HG02759 (cell line): Measurements from ENCODE around the gene ZFP1.
A peak's percentile ranks its signal among the peaks of the same experiment; 100 is the strongest.
"Not testable (repeated sequence)": the region's sequence is repeated elsewhere in the genome, so short reads cannot be mapped to it uniquely, and the experiment has no call there.

ENCODE experiments used
- ATAC-seq: cut with Tn5 transposase; IDR thresholded peaks from one replicate; pipeline ENCODE4 v1.9.1; 2021; ENCODE audit warnings: mild to moderate bottlenecking, moderate library complexity; ENCODE audit not compliant: unreplicated experiment

ZFP1 gene

DNA sequence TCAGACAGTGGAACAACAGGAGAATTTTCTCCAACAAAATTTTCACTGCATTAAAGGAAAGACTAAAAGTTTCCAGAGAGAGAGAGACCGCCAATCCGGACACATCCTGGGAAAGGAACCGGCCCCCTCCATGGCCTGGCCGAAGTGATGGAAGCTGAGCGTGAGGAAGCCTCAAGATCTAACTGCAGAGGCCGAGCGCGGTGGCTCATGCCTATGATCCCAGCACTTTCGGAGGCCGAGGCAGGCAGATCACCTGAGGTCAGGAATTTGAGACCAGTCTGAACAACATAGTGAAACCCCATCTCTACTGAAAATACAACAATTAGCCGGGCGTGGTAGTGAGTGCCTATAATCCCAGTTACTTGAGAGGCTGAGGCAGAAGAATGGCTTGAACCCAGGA, 54.8 kb downstream of the ZFP1 start:
- no peak for ATAC-seq

DNA sequence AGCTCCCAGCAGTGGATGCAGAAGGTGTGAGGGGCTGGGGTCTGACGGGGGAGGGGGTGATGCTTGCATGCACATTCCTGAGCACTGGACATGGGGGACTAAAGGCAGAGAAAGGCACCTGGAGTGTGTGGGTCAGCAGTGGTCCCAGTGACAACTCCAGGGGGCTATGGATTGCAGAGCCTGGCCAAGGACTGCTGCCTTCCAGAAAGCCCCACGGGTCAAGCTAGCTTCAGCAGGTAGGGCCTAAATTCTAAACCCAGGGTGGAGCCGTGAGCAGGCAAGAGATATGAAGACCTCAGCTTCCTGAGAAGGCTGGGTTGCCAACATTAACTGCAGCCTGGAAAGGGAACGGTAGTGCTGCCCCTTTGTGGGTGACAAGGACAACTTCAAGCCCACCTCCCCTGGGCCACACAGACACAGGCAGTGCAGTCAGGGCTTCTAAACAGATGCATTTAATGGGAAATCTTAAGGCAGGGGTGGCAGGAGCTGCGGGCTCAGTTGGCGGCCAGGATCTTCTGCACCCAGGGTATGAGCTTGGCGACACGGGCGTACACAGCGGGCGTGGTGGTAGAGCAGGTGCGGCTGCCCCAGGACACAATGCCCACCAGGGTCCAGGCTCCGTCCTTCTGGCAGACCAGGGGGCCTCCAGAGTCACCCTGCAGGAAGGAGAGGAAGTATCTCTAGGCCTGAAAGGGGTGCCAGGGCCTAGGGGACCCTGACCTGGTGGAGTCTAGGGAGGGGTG, 55.5 kb downstream of the ZFP1 start:
- no peak for ATAC-seq

DNA sequence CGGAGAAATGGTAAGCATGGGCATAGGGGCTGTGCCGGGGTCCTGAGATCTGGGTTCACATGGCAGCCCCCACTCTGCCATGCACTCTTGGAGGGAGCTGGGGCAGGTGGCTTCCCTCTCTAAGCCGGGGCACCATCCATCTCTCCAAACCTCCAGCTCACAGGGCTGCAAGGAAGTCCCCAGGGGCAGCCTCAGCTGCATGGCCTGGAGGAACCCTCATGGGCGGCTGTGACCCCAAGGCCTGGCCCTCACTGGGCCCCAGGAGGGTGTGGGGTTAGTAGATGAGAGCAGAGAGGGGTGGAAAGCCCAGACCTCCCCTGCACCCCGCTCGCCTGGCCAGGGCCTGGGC, 56.1 kb downstream of the ZFP1 start:
- no peak for ATAC-seq

DNA sequence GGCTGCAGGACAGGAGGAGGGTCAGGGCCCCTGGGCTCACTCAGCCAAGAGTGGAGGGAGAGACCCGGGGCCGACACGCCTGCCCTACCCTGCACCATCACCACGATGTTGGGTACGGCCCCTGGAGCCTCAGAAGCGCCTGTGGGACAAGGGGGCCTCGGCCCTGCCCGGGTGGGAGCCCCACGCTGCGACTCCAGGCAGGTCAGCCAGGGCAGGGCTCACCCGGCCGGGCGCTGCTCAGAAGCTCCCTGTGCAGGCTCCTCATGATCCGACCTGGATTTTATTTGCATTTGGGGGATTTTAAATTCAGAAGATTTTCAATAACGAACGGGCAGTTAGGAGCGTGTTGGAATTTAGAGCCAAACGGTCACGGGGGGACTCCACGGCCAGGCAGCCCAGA, 56.6 kb downstream of the ZFP1 start:
- ATAC-seq: not testable (repeated sequence)

DNA sequence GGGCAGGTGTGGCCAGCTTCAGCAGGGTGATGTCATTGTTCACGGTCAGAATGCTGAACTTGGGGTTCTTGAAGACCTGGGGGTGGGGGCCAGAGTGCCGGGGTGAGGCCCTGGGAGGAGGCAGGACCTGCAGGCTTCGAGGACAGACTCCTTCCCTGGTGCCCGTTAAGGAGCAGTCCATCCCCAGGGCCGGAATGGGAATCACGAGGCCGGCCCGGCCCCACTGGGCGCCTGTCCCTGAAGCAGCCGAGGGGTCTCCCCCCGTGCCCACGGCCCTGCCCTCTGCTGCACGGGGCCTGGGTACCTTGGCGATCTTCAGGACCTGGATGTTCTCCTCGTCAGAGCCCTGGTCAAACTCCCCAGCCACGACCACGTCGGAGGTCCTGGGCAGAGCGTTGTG, 57.1 kb downstream of the ZFP1 start:
- not testable (repeated sequence) for ATAC-seq

DNA sequence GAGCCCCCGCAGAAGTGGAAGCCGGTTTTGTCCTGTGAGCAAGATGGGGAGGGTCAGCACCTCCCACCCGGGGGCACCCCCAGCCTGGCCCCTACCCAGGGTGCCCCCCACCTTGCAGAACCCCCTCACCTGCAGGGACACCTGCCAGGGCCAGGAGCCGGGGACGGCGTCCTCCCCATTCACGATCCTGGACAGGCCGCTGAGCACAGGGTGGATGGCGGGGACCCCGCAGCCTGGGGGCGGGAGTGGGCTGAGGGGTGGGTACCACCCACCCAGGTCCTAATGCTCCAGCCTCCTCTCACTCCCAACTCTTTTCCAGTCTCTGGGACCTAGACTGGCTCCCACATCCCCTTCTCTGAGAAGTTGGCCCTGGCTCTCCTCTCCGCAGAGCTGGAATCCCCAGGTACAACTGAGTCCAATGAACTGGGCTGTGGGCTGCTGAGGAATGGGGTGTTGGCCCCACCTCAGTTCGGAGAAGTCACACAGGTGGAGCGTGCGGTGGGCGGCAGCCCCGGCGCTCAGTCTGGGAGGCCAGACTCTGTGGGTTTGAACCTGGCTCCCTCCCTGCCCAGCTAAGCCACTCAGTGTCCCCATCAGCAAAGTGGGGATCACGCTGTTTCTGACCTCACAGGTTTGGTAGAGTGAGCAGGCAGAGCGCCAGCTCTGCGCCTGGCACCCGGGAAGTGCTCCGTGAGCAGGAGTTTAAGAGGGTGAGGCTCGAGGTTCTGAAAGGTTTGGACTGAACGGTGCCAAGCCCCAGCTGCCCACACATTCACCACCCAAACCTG, 57.8 kb downstream of the ZFP1 start:
- not testable (repeated sequence) for ATAC-seq

DNA sequence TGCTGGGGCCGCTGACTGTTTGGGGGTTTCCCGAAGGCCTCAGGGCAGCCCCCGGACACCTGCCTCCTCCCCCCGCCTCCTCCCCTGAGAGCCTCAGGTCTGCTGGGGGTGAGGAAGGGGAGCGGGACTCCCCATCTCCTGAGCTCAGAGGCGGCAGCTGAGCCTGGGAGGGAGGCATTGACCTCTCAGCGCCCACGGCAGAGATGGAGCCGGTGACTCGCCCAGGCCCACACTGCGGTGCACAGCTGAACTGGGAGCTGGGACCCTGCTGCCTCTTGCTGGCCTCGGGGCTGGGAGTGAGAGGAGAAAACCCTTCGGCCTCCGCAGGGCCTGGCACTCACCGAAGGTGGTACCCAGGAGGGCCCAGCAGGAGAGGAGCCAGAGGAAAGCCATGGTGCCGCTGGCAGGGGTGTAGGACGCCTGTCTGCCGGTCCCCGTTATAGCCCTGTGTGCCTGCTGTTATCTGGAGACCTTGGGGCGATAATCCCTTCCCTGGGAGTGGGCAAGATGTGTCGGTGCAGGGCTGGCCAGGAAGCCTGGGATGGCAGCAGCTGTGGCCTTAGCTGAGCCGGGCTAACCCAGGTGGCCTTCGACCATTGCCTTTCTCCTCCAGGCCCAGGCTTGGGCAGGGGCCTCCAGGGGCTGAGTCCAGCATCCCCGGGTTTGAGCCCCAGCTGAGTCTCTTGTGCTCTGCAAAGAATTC, 58.6 kb downstream of the ZFP1 start, which contains the start of gene CTRB2:
TSS of gene CTRB2 (minus strand) at position 413 of the 703 bp plus-strand sequence. CDS start at position 393, 20 bp downstream.
- ATAC-seq: no peak

DNA sequence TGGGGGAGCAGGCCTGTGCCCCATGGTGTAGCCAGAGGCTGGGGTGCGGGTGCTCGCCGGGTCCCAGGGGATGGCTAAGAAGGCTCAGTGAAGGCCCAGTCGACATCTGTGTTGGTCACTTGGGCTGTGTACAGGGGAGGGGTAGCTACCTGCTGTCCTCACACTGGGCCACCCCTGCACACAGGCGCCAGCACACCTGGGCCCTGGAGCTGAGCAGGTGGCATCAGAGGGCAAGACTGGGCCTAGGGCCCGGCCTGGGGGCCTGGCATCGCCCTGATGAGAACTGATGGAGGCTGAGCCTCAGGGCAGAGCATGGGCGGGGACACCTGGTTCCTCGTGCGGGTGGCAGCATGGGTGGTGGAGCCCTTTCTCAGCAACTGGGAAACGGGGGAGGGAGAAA, 59.5 kb downstream of the ZFP1 start:
- ATAC-seq: no peak

DNA sequence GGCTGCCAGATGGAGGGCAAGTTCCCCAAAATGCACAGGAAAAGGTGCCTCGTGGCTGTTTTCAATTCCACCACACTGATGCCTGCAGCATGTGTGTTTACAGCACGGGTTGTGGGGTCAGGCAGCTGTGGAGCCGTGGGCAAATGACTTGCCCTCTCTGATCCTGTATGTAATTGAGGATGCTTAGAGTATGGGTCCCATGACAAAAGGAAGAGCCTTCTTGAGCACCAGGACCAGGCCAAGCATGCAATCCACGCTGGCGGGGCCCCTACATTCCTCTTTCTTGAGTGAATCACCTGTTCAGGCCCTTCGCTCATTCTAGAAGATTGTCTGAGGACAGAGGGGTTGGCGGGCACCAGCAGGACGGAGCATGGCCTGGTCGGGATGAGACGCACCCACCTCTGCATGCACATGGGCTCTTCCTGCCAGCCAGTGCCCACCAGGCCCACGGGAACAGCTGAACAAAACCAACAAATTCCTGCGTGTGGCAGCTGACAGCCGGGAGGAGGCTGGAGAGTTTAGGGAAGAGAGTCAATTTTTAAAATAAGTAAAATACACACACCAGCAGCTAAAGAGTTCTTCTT, 60.0 kb downstream of the ZFP1 start:
- no peak for ATAC-seq

DNA sequence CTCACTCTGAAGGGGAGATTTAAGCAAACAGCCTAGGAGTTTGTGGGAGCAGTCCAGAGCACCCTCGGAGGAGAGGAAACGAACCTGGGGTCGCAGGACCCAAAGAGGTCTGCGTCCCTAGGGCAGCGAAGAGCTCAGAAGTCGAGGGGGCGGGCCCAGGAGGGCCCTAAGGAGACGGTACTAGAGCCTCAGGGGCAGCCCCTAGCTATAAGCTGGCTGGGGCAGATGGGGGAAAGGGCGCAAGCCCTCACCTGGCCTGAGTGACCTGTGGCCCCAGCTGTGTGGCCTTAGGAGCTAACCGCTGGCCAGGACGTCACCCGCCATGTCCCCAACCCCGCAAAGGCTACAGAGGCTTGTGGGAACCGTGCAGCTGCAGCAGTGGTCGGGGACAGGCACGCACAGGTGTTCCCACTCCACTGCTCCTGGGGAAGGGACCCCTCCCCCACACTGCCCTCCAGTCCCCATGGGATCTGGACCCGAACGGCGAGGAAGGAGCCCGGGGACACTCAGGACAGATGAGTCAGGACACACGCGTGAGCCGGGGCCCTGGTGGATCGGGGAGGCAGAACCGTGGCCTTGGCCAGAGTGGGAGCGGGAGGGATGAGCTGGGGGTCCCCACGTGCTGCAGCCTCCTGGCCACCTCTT, 60.7 kb downstream of the ZFP1 start:
- no peak for ATAC-seq

DNA sequence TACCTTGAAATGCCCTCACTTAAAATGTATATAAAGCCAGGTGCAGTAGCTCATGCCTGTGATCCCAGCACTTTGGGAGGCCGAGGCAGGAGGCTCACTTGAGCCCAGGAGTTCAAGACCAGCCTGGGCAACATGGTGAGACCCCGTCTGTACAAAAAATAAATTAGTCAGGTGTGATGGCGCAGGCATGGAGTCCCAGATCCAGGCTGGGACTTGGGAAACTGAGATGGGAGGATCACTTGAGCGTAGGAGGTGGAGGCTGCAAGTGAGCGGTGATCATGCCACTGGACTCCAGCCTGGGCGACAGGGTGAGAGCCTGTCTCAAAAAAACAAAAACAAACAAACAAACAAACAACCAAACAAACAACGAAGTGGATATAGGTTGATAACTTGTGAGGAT, 61.2 kb downstream of the ZFP1 start:
- ATAC-seq: not testable (repeated sequence)

DNA sequence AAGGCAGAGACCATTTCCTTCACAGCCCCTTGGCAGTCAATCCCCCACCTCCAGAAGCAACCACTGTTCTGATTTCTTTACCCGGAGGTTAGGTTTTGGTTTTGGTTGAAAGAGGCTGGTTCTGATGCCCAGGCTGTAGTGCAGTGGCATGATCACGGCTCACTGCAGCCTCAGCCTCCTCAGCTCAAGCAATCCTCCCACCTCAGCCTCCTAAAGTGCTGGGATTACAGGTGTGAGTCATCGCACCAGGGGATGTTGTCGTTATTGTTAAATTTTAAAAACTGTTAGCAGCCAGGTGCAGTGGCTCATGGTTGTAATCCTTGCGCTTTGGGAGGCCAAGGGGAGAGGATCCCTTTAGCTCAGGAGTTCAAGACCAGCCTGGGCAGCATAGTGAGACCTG, 61.6 kb downstream of the ZFP1 start:
- ATAC-seq: no peak

DNA sequence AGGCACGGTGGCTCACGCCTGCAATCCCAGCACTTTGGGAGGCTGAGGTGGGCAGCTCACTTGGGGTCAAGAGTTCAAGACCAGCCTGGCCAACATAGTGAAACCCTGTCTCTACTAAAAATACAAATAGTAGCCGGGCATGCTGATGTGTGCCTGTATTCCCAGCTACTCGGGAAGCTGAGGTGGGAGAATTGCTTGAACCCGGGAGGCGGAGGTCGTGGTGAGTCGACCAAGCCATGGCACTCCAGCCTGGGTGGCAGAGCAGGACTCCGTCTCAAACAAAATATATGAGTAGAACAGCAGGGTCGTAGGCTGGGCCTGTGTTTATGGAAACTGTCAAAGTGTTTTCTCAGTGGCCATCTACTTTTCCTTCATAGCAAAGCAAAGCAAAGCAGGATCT, 63.0 kb downstream of the ZFP1 start:
- ATAC-seq: not testable (repeated sequence)

DNA sequence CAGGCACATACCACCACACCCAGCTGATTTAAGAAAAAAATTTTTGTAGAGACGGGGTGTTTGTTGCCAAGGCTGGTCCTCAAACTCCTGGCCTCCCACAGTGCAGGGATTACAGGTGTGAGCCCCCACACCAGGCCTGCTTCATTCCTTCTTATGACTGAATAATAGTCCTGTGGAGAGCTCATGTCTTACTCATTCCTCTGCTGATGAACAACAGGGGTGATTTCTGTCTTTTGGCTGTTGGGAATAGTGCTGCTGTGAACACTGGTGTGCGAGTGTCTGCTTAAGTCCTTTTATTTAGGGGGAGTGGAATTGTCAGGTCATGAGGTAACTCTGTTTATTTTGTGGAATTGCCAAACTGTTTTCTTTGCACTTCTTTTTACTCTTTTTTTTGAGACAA, 67.8 kb downstream of the ZFP1 start:
- ATAC-seq: no peak

DNA sequence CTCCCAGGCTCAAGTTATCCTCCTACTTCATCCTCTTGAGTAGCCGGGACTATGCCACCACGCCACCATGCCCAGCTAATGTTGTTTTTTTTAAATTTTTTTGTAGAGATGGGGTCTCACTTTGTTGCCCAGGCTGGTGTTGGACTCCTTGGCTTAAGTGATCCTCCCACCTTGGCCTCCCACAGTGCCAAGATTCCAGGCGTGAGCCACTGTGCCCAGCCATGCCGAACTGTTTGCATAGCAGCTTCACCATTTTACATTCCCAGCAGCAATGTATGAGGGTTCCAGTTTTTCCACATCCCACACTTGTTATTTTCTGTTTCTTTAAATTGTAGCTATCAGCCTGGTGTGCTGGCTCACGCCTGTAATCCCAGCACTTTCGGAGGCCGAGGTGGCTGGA, 68.3 kb downstream of the ZFP1 start:
- no peak for ATAC-seq

DNA sequence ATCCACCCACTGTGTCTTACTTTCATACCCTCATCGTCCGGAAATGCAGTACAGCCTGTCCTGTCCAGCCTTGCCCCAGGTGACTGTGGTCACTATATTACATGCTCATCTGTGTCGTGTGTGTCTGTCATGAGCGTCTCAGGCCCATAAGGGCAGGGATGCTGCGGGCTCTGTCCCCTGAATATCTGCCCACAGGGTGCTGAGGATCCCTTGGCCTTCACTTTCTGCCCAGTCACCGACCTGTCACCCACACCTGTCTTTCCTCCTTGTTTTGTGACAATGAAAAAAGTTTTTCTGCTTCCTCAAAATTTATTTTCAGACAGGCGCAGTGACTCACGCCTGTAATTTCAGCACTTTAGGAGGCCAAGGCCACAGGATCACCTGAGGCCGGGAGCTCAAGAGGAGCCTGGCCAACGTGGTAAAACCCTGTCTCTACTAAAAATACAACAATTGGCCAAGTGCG, 69.1 kb downstream of the ZFP1 start:
- no peak for ATAC-seq

DNA sequence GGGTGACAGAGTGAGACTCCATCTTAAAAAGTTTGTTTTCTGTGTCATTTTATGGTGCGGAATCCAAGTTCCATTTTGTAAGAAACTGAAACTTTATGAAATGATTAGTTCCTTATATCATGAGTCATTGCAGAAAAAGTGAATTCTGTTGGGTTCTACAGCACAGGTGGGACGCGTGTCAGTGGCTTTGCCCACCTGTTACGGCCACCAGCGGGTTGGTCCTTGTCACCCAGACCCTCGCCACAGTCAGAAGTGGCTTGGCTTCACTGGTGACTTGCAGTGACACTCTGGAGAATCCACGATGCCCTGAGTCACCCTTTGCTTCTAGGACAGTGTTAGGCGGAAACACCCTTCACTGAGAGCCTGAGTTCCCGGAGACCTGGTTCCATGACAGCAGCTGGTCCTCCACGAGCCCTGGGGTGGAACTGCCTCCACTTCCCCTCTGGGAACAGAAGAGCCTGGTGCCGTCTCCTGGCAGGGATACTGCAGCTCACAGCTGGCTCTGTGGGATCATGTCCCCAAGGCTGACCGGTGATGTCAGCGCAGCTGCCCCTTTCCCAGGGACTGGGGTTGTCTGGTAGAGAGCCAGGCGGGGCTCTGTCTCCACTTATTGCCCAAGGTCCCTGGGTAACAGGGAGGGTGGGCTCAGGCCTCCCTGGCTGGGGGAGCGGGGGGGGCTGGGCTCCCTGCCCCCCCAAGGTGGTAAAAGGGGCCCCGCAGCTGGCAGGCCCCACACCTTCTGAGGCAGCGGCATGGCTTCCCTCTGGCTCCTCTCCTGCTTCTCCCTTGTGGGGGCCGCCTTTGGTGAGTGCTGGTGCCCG, 70.1 kb downstream of the ZFP1 start, which contains the start of gene CTRB1:
TSS of gene CTRB1 (plus strand) at position 733 of the 821 bp plus-strand sequence. CDS start at position 753, 20 bp downstream.
- peak; percentile 71 for ATAC-seq

DNA sequence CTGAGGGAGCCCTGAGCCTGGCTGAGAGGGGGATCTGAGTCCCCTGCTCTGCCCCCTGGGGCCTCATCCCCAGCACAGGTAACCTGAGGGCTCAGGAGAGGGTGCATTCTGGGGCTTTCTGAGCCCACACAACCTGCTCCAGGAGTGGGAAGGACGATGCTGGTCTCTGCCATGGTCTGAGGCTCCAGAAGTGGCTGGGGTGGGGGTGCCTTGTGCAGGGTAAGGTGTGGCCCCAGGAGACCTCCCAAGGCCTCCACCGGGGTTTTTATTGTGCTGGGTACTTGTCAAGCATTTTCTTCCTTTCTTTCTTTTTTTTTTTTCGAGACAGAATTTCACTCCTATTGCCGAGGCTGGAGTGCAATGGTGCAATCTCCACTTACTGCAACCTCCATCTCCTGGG, 70.8 kb downstream of the ZFP1 start:
- ATAC-seq: no peak

DNA sequence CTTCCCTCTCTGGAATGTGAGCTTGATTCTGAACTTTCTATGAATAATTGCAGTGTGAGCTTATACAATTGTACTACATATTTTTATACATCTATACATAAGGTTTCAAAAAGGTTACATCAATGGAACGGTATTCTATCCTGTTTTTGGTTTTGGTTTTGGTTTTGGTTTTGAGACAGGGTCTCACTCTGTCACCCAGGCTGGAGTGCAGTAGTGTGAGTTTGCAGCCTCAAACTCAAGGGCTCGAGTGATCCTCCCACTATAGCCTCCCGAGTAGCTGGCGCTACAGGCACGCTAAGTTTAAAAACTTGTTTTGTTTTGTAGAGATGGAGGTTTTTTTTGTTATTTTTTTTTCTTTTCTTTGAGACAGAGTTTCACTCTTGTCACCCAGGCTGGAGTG, 71.5 kb downstream of the ZFP1 start:
- no peak for ATAC-seq
